GM19324 (cell line): Measurements from ENCODE around the gene ATMIN.

Experiments
- ATAC-seq: cut with Tn5 transposase; IDR thresholded peaks from one replicate; pipeline ENCODE4 v1.9.1; 2021; ENCODE audit warnings: mild to moderate bottlenecking, moderate library complexity; ENCODE audit not compliant: unreplicated experiment, low FRiP score

ATMIN gene

GRCh38 chr16:81035398-81035974 is at the start of gene ATMIN:
TSS of gene ATMIN (plus strand) at chr16:81035842. CDS start at chr16:81035871, 29 bp downstream.
- peak; percentile 97 for ATAC-seq

GRCh38 chr16:80986557-80986956 is 49.1 kb upstream of the ATMIN start:
- no peak for ATAC-seq

- ATAC-seq, result no peak
These were observed 46.9 kb upstream of the ATMIN start for GRCh38 chr16:80988756-80989155.

- no peak for ATAC-seq
These were observed 45.8 kb upstream of the ATMIN start for GRCh38 chr16:80989801-80990200.

- no peak for ATAC-seq
These were observed 45.1 kb upstream of the ATMIN start for GRCh38 chr16:80990577-80990976.

GRCh38 chr16:80990978-80991377 is 44.7 kb upstream of the ATMIN start:
- ATAC-seq, result no peak

- no peak for ATAC-seq
These were observed 43.7 kb upstream of the ATMIN start for GRCh38 chr16:80991792-80992430.

GRCh38 chr16:80992676-80993293 is 42.9 kb upstream of the ATMIN start:
- ATAC-seq, result no peak

- no peak for ATAC-seq
These were observed 42.3 kb upstream of the ATMIN start for GRCh38 chr16:80993307-80993706.

- ATAC-seq, result no peak
These were observed 41.8 kb upstream of the ATMIN start for GRCh38 chr16:80993834-80994233.

- no peak for ATAC-seq
These were observed 41.2 kb upstream of the ATMIN start for GRCh38 chr16:80994451-80994850.

- no peak for ATAC-seq
These were observed 38.9 kb upstream of the ATMIN start for GRCh38 chr16:80996688-80997138.

GRCh38 chr16:80997139-80997798 is 38.4 kb upstream of the ATMIN start:
- ATAC-seq, result no peak

GRCh38 chr16:80997964-80998620 is 37.5 kb upstream of the ATMIN start:
- no peak for ATAC-seq

- ATAC-seq, result no peak
These were observed 34.8 kb upstream of the ATMIN start for GRCh38 chr16:81000873-81001272.

- ATAC-seq, result no peak
These were observed 34.3 kb upstream of the ATMIN start for GRCh38 chr16:81001330-81001729.

- no peak for ATAC-seq
These were observed 32.6 kb upstream of the ATMIN start for GRCh38 chr16:81003064-81003463.

GRCh38 chr16:81003610-81004460 is 31.8 kb upstream of the ATMIN start:
- ATAC-seq, result no peak

GRCh38 chr16:81004646-81005353 is 30.8 kb upstream of the ATMIN start:
- no peak for ATAC-seq
